H1 (cell line): Measurements from ENCODE around the gene PRSS16. TPM values are rescaled to one million over a fixed set of nuclear protein-coding genes. Genes with fewer than 3 reads are reported as not detected.

Experiments
- CTCF ChIA-PET: fragments of 300-600 bp; sonication (Branson Sonifier 250); formaldehyde crosslinking; loops from one replicate; lab custom pipeline; 2021; ENCODE audit not compliant: partially characterized antibody; lab: Charles Lee
- POLR2A ChIA-PET: fragments of 300-600 bp; sonication (Branson Sonifier 250); formaldehyde crosslinking; loops from one replicate; lab custom pipeline; 2021; ENCODE audit warnings: inconsistent platforms; ENCODE audit not compliant: partially characterized antibody; lab: Charles Lee
- DNase-seq, 2 experiments: peaks; one replicate each; pipeline versions ENCODE4 v3.0.0 to v3.0.0-alpha.2; 2010 to 2022; ENCODE audit warnings: low spot score in 2 of 2, low read depth in 1 of 2, mixed read lengths in 1 of 2
- FAIRE-seq: peaks from 2 replicates; lab custom pipeline; 2011; peaks lifted over from hg19 to GRCh38; lab: Jason Lieb, UNC
- H2AFZ ChIP-seq: 2 replicates; pipeline ENCODE4 v1.8.1; 2012; ENCODE audit warnings: low read length, inconsistent platforms
- H2AK5ac ChIP-seq: 2 replicates; pipeline ENCODE4 v1.6.1; 2013; ENCODE audit warnings: low read depth, low read length
- H2BK120ac ChIP-seq: replicated peaks from 2 replicates; pipeline ENCODE3; 2013; ENCODE audit warnings: low read depth, low read length, inconsistent platforms
- H2BK12ac ChIP-seq: 2 replicates; pipeline ENCODE4 v1.6.1; 2013; ENCODE audit warnings: low read depth, low read length
- H2BK15ac ChIP-seq: 2 replicates; pipeline ENCODE4 v1.6.1; 2013; ENCODE audit warnings: low read length
- H2BK20ac ChIP-seq: 2 replicates; pipeline ENCODE4 v1.6.1; 2013; ENCODE audit warnings: low read length
- H2BK5ac ChIP-seq: 2 replicates; pipeline ENCODE4 v1.6.1; 2013; ENCODE audit warnings: low read depth, low read length
- H3K14ac ChIP-seq: 2 replicates; pipeline ENCODE4 v1.6.1; 2013; ENCODE audit warnings: inconsistent platforms; ENCODE audit not compliant: insufficient read length
- H3K18ac ChIP-seq: 2 replicates; pipeline ENCODE4 v1.6.1; 2013; ENCODE audit warnings: low read length; ENCODE audit errors: extremely low read depth
- H3K23ac ChIP-seq: 2 replicates; pipeline ENCODE4 v1.6.1; 2013; ENCODE audit warnings: inconsistent platforms; ENCODE audit not compliant: insufficient read length
- H3K23me2 ChIP-seq: 2 replicates; pipeline ENCODE4 v1.6.1; 2013; ENCODE audit warnings: low read depth, low read length
- H3K27ac ChIP-seq: 2 replicates; pipeline ENCODE4 v1.6.1; 2011; ENCODE audit warnings: low read depth, low read length, inconsistent platforms
- H3K27me3 ChIP-seq, 4 experiments: replicated peaks in 1 of 4; 1 replicate in 1 of 4; 2 replicates in 3 of 4; pipeline versions ENCODE4 v1.6.1 to v1.8.1; 2011 to 2013; ENCODE audit warnings: low read length in 3 of 4, mild to moderate bottlenecking in 3 of 4, inconsistent platforms in 2 of 4, mixed read lengths in 2 of 4, moderate library complexity in 1 of 4; ENCODE audit not compliant: control insufficient read depth in 3 of 4, insufficient read depth in 3 of 4; ENCODE audit errors: extremely low read depth in 1 of 4
- H3K36me3 ChIP-seq, 4 experiments: 2 replicates each; pipeline versions ENCODE4 v1.6.1 to v1.8.1; 2011 to 2013; ENCODE audit warnings: mild to moderate bottlenecking in 4 of 4, low read length in 3 of 4, moderate library complexity in 2 of 4, control low read depth in 1 of 4, inconsistent platforms in 1 of 4; ENCODE audit not compliant: insufficient read depth in 4 of 4, control insufficient read depth in 2 of 4
- H3K4ac ChIP-seq: replicated peaks from 2 replicates; pipeline ENCODE3; 2013; ENCODE audit warnings: low read length, low read depth, mixed read lengths, inconsistent platforms; ENCODE audit not compliant: insufficient read length
- H3K4me1 ChIP-seq, 4 experiments: replicated peaks in 1 of 4; 1 replicate in 1 of 4; 2 replicates in 3 of 4; pipeline versions ENCODE4 v1.6.1 to v1.8.1; 2011 to 2013; ENCODE audit warnings: low read length in 3 of 4, inconsistent platforms in 2 of 4, mixed read lengths in 1 of 4; ENCODE audit not compliant: insufficient read depth in 4 of 4, control insufficient read depth in 3 of 4
- H3K4me2 ChIP-seq, 2 experiments: 2 replicates each; pipeline versions ENCODE4 v1.6.1 to v1.8.1; 2011 to 2013; ENCODE audit warnings: low read depth in 2 of 2, low read length in 2 of 2, control low read depth in 1 of 2, inconsistent platforms in 1 of 2, mild to moderate bottlenecking in 1 of 2; ENCODE audit not compliant: insufficient read depth in 1 of 2
- H3K4me3 ChIP-seq, 4 experiments: fragments of 200-600, 300-600 bp in 1 of 4; sonication (generic), shearing (Covaris generic), sonication (Bioruptor Twin) in 1 of 4; 2 replicates each; pipeline versions ENCODE4 v1.5.1 to v1.8.1; 2011 to 2016; ENCODE audit warnings: low read length in 4 of 4, low read depth in 3 of 4, control low read depth in 2 of 4, inconsistent platforms in 2 of 4, mild to moderate bottlenecking in 2 of 4, mixed read lengths in 1 of 4, moderate library complexity in 1 of 4; ENCODE audit not compliant: insufficient read depth in 2 of 4; ENCODE audit errors: extremely low read depth in 1 of 4
- H3K56ac ChIP-seq: replicated peaks from 2 replicates; pipeline ENCODE3; 2013; ENCODE audit warnings: low read depth, mild to moderate bottlenecking, mixed read lengths, low read length, inconsistent platforms; ENCODE audit not compliant: insufficient read length
- H3K79me1 ChIP-seq: 2 replicates; pipeline ENCODE4 v1.6.1; 2013; ENCODE audit warnings: low read depth, low read length, control low read depth
- H3K79me2 ChIP-seq, 2 experiments: 2 replicates each; pipeline versions ENCODE4 v1.6.1 to v1.8.1; 2012 to 2013; ENCODE audit warnings: low read length in 2 of 2, mild to moderate bottlenecking in 2 of 2, inconsistent platforms in 1 of 2; ENCODE audit not compliant: insufficient read depth in 2 of 2, control insufficient read depth in 1 of 2
- H3K9ac ChIP-seq, 4 experiments: replicated peaks in 1 of 4; 1 replicate in 1 of 4; 2 replicates in 3 of 4; pipeline versions ENCODE4 v1.6.1 to v1.8.1; 2011 to 2013; ENCODE audit warnings: low read depth in 3 of 4, low read length in 3 of 4, control low read depth in 2 of 4, mild to moderate bottlenecking in 2 of 4, moderate library complexity in 2 of 4, inconsistent platforms in 1 of 4; ENCODE audit errors: extremely low read depth in 1 of 4
- H3K9me3 ChIP-seq, 2 experiments: 2 replicates each; pipeline versions ENCODE4 v1.6.1 to v1.8.1; 2012 to 2013; ENCODE audit warnings: mild to moderate bottlenecking in 2 of 2, moderate library complexity in 2 of 2, control low read depth in 1 of 2, inconsistent platforms in 1 of 2, low read depth in 1 of 2, low read length in 1 of 2, mixed read lengths in 1 of 2; ENCODE audit not compliant: insufficient read depth in 2 of 2
- H4K20me1 ChIP-seq, 2 experiments: replicated peaks in 1 of 2; 2 replicates each; pipeline versions ENCODE3 to v1.8.1; 2011 to 2013; ENCODE audit warnings: inconsistent platforms in 2 of 2, low read length in 2 of 2, mild to moderate bottlenecking in 1 of 2; ENCODE audit not compliant: insufficient read depth in 2 of 2, control insufficient read depth in 1 of 2
- H4K5ac ChIP-seq: 2 replicates; pipeline ENCODE4 v1.6.1; 2013; ENCODE audit warnings: low read length, low read depth, mixed read lengths, inconsistent platforms; ENCODE audit not compliant: insufficient read length
- H4K8ac ChIP-seq: 2 replicates; pipeline ENCODE4 v1.8.0; 2013; ENCODE audit warnings: mild to moderate bottlenecking, moderate library complexity, low read length, inconsistent platforms; ENCODE audit not compliant: insufficient read depth; ENCODE audit errors: extremely low read depth
- H4K91ac ChIP-seq: replicated peaks from 2 replicates; pipeline ENCODE3; 2013; ENCODE audit warnings: low read length, mixed read lengths, inconsistent platforms; ENCODE audit not compliant: insufficient read length
- WGBS, 2 experiments: shearing (Covaris generic) in 1 of 2; methylation state at CpG; one replicate each; pipeline versions ENCODE4 v1.1.6 to v1.1.7; 2013 to 2015; ENCODE audit warnings: low lambda C conversion rate in 2 of 2, mixed read lengths in 2 of 2, inconsistent platforms in 1 of 2, low coverage in 1 of 2, missing lambda C conversion rate in 1 of 2; ENCODE audit not compliant: insufficient replicate concordance in 2 of 2, insufficient coverage in 1 of 2, insufficient read length in 1 of 2; ENCODE audit errors: extremely low coverage in 1 of 2, missing lambda C conversion rate in 1 of 2; 5-methylcytosine and 5-hydroxymethylcytosine counted together
- polyA plus RNA-seq, 7 experiments: library from polyadenylated mRNA; depleted of rRNA in 3 of 7; stranded (reverse) in 5 of 7; unstranded in 2 of 7; fragments of >200 nt in 5 of 7; fragments of 200-250 nt in 2 of 7; gene quantifications; 1 replicate in 5 of 7; 2 replicates in 1 of 7; 4 replicates in 1 of 7; pipeline versions ENCODE4 v1.2.1 to v1.2.3, GENCODE V29; 2011 to 2013; ENCODE audit warnings: missing spikeins in 2 of 7, mixed read lengths in 2 of 7
- total RNA-seq: library from RNA; stranded (reverse); fragmentation: NEBNext Ultra II Directional; extraction: Animal tissue kit (Norgen Biotek cat#: 25700); gene quantifications from 2 replicates; pipeline ENCODE4 v1.2.1, GENCODE V29; 2021
- TF ChIP-seq, protein P1 (sequence below): IDR thresholded peaks from 2 replicates; pipeline ENCODE4 v1.6.1; 2011; ENCODE audit warnings: low read depth, mild to moderate bottlenecking, low read length; ENCODE audit not compliant: insufficient read depth

PRSS16 gene
- total and polyA plus RNA-seq, 2 of the 8 experiments (the other 6 are each of a cell fraction or from before 2014, with no cell fraction given), result 20.2 to 38.9 TPM

DNA sequence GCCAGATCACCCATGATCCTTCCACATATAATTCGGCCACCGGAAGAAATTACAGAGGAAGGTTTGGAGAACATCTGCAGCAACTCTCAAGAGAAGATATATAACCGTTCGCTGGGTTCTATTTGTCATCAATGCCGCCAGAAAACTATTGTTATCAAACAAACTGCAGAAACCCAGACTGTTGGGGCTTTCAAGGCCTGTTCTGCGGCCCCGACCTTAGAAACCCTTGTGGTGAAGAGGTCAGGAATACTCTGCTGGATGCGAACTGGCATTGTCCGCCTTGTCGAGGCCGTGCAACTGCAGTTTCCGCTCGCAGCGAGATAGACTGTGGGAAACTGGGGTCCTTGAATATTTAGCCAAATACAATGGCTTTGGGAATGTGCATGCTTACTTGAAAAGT lies 21.3 kb downstream of the PRSS16 start:
- Histone ChIP-seq H3K4me3 (no peak overlapping the region), H3K18ac (no peak overlapping the region)
- TF ChIP-seq, protein P1, sequence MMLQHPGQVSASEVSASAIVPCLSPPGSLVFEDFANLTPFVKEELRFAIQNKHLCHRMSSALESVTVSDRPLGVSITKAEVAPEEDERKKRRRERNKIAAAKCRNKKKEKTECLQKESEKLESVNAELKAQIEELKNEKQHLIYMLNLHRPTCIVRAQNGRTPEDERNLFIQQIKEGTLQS, result no peak

More for the DNA sequence above, 21.3 kb downstream of the PRSS16 start:
- WGBS, 2 experiments, result 93% methylated on average over 14 of the region's 14 CpGs; no CpG with 5 or more reads in 1 of the 2 experiments
- Histone ChIP-seq H3K14ac (no peak overlapping the region), H4K20me1 (no peaks in the 10 kb centered on the region), H2BK20ac (no peak overlapping the region), H3K23me2 (no peaks in the 10 kb centered on the region; the same call in 1 of the 2 replicates), H2BK5ac (no peak overlapping the region), H3K23ac (no peak overlapping the region), H2BK120ac (no peak overlapping the region), H4K5ac (no peak overlapping the region), H3K4me1 (no peaks in the 10 kb centered on the region), H2AFZ (no peak overlapping the region), H4K8ac (no peak overlapping the region), H3K79me2 (no peaks in the 10 kb centered on the region), H2AK5ac (no peak overlapping the region), H3K36me3 (no peaks in the 10 kb centered on the region), H3K27me3 (no peaks in the 10 kb centered on the region; a peak in 1 of 7 replicates), H3K79me1 (no peaks in the 10 kb centered on the region), H3K27ac (no peak overlapping the region), H3K9ac (no peak overlapping the region), H3K56ac (no peak overlapping the region), H2BK12ac (no peak overlapping the region), H4K91ac (no peak overlapping the region), H3K9me3 (no peaks in the 10 kb centered on the region), H2BK15ac (no peak overlapping the region), H3K4me2 (no peak overlapping the region; a peak in 1 of 4 replicates), H3K4ac (no peak overlapping the region)
- FAIRE-seq (no peak), DNase-seq (no peak)
- POLR2A ChIA-PET, result no interaction called here
- CTCF ChIA-PET, result interaction anchor here (0.6 to 1.6 kb wide), 5 partner anchors 8 to 34 kb away, joined by 3 to 4 read pairs (median 3); no protein-coding TSS in a partner anchor
